ENCODE data around the gene CYP17A1.

- no peak for TF ChIP-seq EZH2phosphoT487 (IDR thresholded peaks at IDR 0.05; ENCODE audit: insufficient read depth, low read depth)
- no peak for TF ChIP-seq EZH2 (IDR thresholded peaks at IDR 0.05; ENCODE audit: insufficient read depth, poor library complexity, severe bottlenecking)
These were observed 37.3 kb downstream of the CYP17A1 start for GRCh38 chr10:102799691-102800471.
